Stimulated activated CD4-positive, alpha-beta T cell treated with anti-CD3 and anti-CD28 coated beads, Interleukin-4, amount 100 ng/mL, for 24 hours (primary cell): ENCODE measurements around the gene TSGA10IP.

Source experiments
- DNase-seq: peaks from one replicate; pipeline ENCODE4 v3.0.0-alpha.2; 2020

The TSGA10IP gene

DNA sequence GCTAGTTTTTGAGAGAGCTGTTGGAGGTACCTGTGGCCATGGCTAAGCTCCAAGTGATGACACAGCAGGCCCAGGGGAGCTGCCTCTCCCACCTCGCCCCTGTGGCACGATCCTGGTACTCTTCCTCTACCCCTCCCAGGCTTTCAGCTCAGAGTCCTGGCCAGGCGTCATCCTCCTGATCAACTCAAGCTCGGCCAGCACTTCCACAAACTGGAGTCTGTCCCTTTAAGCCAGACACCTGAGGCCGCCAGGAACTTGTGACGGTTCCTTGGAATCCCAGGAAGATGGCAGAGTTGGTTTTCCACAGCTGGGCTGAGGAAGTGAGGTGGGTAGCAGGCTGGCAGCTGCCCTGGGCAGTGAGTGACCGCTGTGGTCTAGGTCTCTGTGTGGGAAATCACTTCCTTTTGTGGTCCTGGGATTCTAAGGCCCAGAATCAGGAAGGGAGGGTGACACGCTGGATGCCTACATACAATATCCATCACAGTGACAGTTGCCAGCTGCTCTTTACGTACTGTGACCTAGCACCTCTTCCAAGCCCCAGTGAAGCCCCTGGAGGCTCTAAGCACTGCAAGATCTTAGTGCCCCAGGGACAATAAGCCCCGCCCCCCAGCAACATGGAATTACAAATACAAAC lies 63.3 kb downstream of the TSGA10IP start:
- DNase-seq, result no peak
